ENCODE results near the gene TNIP2.

DNA sequence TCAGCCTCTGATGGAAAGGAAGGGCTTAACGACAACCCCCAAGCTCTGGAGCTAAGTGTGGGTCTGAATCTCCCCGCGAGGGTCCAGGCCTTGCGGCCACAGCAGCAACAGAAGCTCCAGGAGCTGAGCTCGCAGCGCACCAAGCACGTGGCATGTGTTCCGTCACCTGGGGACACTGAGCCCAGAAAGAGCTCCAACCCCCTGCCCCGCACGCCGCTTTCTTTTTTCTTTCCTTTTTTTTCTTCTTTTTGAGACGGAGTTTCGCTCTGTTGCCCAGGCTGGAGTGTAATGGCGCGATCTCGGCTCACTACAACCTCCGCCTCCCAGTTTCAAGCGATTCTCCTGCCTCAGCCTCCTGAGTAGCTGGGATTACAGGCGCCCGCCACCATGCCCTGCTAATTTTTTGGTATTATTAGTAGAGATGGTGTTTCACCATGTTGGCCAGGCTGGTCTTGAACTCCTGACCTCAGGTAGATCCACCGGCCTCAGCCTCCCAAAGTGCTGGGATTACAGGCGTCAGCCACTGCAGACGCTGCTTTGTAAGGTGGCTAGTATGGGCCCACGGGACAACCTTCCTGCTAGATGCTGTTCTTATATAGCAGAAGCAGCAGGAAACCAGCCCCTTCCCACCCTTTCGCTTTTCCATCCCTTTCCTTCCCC is 685 bp upstream of the TNIP2 start:
- TF ChIP-seq, protein P1, sequence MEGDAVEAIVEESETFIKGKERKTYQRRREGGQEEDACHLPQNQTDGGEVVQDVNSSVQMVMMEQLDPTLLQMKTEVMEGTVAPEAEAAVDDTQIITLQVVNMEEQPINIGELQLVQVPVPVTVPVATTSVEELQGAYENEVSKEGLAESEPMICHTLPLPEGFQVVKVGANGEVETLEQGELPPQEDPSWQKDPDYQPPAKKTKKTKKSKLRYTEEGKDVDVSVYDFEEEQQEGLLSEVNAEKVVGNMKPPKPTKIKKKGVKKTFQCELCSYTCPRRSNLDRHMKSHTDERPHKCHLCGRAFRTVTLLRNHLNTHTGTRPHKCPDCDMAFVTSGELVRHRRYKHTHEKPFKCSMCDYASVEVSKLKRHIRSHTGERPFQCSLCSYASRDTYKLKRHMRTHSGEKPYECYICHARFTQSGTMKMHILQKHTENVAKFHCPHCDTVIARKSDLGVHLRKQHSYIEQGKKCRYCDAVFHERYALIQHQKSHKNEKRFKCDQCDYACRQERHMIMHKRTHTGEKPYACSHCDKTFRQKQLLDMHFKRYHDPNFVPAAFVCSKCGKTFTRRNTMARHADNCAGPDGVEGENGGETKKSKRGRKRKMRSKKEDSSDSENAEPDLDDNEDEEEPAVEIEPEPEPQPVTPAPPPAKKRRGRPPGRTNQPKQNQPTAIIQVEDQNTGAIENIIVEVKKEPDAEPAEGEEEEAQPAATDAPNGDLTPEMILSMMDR (IDR thresholded peaks at IDR 0.05): no peak
- no peak for TF ChIP-seq POLR2A (IDR thresholded peaks at IDR 0.05)

Measured in ovary (tissue), 3 donors.